Ovary (tissue), 9 donors: ENCODE data around the gene RGL3. TPM values are rescaled to one million over a fixed set of nuclear protein-coding genes. Genes with fewer than 3 reads are reported as not detected.
"Not testable (repeated sequence)": the region's sequence is repeated elsewhere in the genome, so short reads cannot be mapped to it uniquely, and the experiment has no call there.

Experiments
- DNase-seq, 5 donors: peaks; one replicate each; pipeline ENCODE4 v3.0.0-alpha.2; 2019 to 2020
- H3K27ac ChIP-seq, 2 donors: fragments of 200-600 bp; one replicate each; pipeline versions ENCODE4 v1.5.1 to v1.8.0; 2019 to 2022
- H3K27me3 ChIP-seq: fragments of 200-600 bp; one replicate; pipeline ENCODE4 v1.8.0; 2022
- H3K36me3 ChIP-seq: fragments of 200-600 bp; sonication (generic); one replicate; pipeline ENCODE4 v1.5.1; 2019
- H3K4me1 ChIP-seq: one replicate; pipeline ENCODE4 v1.8.1; 2013; ENCODE audit warnings: mild to moderate bottlenecking, moderate library complexity; ENCODE audit not compliant: insufficient read depth
- H3K4me3 ChIP-seq: fragments of 200-600 bp; sonication (generic); one replicate; pipeline ENCODE4 v1.5.1; 2017
- H3K9me3 ChIP-seq, 2 donors: fragments of 200-600 bp in 1 of 2; sonication (generic) in 1 of 2; one replicate each; pipeline versions ENCODE4 v1.5.1 to v1.8.1; 2013 to 2019; ENCODE audit warnings: mild to moderate bottlenecking in 1 of 2, moderate library complexity in 1 of 2
- EP300 ChIP-seq: sonication (generic); formaldehyde crosslinking; IDR thresholded peaks from one replicate; pipeline ENCODE4 v1.6.1; 2017; ENCODE audit warnings: antibody characterized with exemption
- POLR2A ChIP-seq: fragments of 450-650 bp; IDR thresholded peaks from one replicate; pipeline ENCODE4 v1.6.1; 2017; ENCODE audit warnings: antibody characterized with exemption, mild to moderate bottlenecking, moderate library complexity
- WGBS, 3 donors: extraction: QIAGEN DNeasy Blood & Tissue Kit in 1 of 3; methylation state at CpG; one replicate each; pipeline versions ENCODE4 v1.1.5 to v1.1.7; 2013 to 2017; 5-methylcytosine and 5-hydroxymethylcytosine counted together
- intact Hi-C, 4 donors: fragments of 100-400 bp; cut with DNase I; formaldehyde crosslinking; loops; one replicate each; pipeline versions ENCODE4 v1.11.0 to v1.15.1; 2022 to 2023
- polyA plus RNA-seq, 2 donors: library from polyadenylated mRNA; stranded (reverse); fragments of 200-250 nt in 1 of 2; fragments of 350-450 nt in 1 of 2; fragmentation: Illumina TruSeq in 1 of 2; extraction: RNeasy Lipid Tissue Mini Kit (QIAGEN cat#74804) in 1 of 2; gene quantifications; one replicate each; pipeline ENCODE4 v1.2.3, GENCODE V29; 2013 to 2014
- total RNA-seq, 7 donors: library from RNA; depleted of rRNA in 2 of 7; stranded (reverse); fragments of >200 nt in 2 of 7; fragmentation: NEBNext Ultra II Directional in 3 of 7; extraction: Animal tissue kit (Norgen Biotek cat#: 25700) in 3 of 7; gene quantifications; one replicate each; pipeline versions ENCODE4 v1.1.0 to v1.2.4, GENCODE V29; 2016 to 2023
- TF ChIP-seq, protein P1 (sequence below), 3 donors: fragments of 450-650 bp in 2 of 3; fragments of 200-600 bp in 1 of 3; IDR thresholded peaks; one replicate each; pipeline versions ENCODE4 v1.5.1 to v1.8.0; 2016 to 2022; ENCODE audit warnings: antibody characterized with exemption in 3 of 3, mild to moderate bottlenecking in 1 of 3
- donor health status: DM: no; HTN: no; CAD: no; lungs with moderate emphysema.
- donor health status: DM: no; HTN: no; CAD: no.
- donor health status: Bipolar disorder and iron deficiency.
- donor health status: DM: yes; HTN: yes; CAD: no.
- donor health status: DM: no; HTN: no; CAD: no.
- donor health status: DM: yes; HTN: yes; CAD: no.

The RGL3 gene
- total and polyA plus RNA-seq, 9 donors, result 2.2 to 28.0 (median 5.6) TPM

DNA sequence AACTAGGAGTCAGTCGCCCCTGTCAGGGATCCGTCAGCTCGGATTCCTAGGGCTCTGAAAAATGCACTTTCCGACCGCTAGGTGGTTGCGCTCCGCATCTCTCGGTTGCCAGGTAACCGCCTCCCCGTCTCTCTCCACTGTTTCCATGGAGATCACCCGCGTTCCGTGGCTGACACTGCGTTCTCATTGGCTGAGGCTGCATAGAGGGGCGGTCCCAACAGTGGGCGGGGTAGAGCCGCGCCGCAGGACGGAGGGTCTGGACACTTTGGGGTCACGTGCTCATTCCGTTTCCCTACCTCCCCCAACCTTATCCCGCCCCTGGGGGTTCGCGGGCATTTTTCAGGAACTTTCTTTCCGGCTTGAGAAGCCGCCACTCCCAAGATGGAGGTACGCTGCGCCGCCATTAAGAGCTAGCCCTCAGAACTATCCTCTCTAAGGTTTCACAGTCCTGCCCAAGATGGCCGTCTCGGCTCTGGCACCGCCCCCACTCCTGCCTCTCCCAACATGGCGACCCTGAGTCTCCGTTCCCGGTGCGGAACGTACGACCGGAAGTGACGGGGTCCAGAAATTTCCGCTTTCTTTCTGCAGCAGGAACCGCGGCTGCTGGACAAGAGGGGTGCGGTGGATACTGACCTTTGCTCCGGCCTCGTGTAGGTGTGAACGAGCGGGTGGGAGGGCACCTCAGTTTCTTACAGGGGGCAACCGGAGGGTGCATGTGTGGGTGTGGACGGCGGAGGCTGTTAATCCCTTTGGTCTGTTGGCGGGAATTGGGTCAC, 16.1 kb upstream of the RGL3 start, which contains the start of the genes ODAD3 and PRKCSH:
Gene ODAD3 (minus strand): TSS at position 65 of the 776 bp plus-strand sequence. CDS start 105 bp downstream, outside the sequence.
Gene PRKCSH (plus strand): TSS at position 579 of the 776 bp plus-strand sequence. CDS start 483 bp downstream, outside the sequence.
- peak; percentile 99 for DNase-seq
- Histone ChIP-seq H3K36me3 (no peaks in the 10 kb centered on the region), H3K27me3 (no peaks in the 10 kb centered on the region), H3K27ac (peak within 1 kb of the TSS in 1 of 2 donors; percentile 71), H3K4me3 (peak within 1 kb of the TSS; percentile 88), H3K9me3 (no peaks in the 10 kb centered on the region), H3K4me1 (peaks cover 12% of the 10 kb centered on the region)
- 0% methylated on average over 42 to 53 of the region's 53 CpGs for WGBS, 3 donors
- intact Hi-C loops, result no loop called here
- TF ChIP-seq EP300, result no peak
- TF ChIP-seq, protein P1, sequence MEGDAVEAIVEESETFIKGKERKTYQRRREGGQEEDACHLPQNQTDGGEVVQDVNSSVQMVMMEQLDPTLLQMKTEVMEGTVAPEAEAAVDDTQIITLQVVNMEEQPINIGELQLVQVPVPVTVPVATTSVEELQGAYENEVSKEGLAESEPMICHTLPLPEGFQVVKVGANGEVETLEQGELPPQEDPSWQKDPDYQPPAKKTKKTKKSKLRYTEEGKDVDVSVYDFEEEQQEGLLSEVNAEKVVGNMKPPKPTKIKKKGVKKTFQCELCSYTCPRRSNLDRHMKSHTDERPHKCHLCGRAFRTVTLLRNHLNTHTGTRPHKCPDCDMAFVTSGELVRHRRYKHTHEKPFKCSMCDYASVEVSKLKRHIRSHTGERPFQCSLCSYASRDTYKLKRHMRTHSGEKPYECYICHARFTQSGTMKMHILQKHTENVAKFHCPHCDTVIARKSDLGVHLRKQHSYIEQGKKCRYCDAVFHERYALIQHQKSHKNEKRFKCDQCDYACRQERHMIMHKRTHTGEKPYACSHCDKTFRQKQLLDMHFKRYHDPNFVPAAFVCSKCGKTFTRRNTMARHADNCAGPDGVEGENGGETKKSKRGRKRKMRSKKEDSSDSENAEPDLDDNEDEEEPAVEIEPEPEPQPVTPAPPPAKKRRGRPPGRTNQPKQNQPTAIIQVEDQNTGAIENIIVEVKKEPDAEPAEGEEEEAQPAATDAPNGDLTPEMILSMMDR (IDR thresholded peaks at IDR 0.05), result peak; percentile 87 to 98 (median 97)

DNA sequence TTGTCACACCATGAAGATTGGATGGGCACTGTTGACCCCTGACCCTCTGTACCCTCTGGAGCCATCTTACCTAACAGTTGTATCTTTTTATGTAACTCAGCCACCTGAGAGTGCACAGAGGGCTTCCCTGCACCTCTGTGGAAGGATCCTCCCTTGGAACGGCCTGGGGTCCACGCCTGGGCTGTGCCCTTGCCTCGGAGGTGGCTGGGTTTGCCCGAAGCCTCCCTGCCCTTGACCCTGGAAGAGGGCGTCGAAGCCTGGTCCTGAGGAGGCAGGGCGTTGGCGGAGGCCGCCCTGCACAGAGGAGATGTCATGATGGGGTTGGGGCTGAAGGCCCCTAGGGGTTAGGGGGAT, 15.6 kb upstream of the RGL3 start:
- WGBS, 3 donors, result 2 to 3% (median 3%) methylated on average over 9 of the region's 9 CpGs
- Histone ChIP-seq H3K4me1 (peaks cover 12% of the 10 kb centered on the region), H3K4me3 (peak overlapping the region; percentile 88), H3K27ac (peak overlapping the region in 1 of 2 donors; percentile 71), H3K36me3 (no peaks in the 10 kb centered on the region), H3K27me3 (no peaks in the 10 kb centered on the region), H3K9me3 (no peaks in the 10 kb centered on the region)
- intact Hi-C loops, result loop anchor here in 1 of 4 donors (5.0 kb wide), 1 partner anchor 52 kb away; the partner anchor contains the start of gene EPOR
- DNase-seq, result no peak
- peak; percentile 7 for TF ChIP-seq POLR2A
- TF ChIP-seq EP300, result no peak
- TF ChIP-seq, protein P1 (IDR thresholded peaks at IDR 0.05), result no peak

DNA sequence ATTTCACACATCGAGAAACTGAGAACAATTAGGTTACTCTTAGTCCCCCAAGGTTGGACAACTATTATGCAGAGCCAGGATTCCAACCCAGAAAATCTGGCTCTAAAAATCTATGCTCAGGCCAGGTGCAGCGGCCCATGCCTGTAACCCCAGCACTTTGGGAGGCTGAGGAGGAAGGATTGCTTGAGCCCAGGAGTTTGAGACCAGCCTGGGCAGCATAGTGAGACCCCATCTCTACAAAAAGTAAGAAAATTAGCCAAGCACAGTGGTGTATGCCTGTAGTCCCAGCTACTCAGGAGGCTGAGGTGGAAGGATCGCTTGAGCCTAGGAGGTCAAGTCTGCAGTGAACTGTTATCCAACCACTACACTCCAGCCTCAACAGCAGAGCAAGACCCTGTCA, 14.4 kb upstream of the RGL3 start:
- not testable (repeated sequence) for H3K27me3 ChIP-seq, H3K27ac ChIP-seq, H3K4me3 ChIP-seq, H3K36me3 ChIP-seq, H3K9me3 ChIP-seq, DNase-seq
- peaks cover 12% of the 10 kb centered on the region for H3K4me1 ChIP-seq
- 96 to 98% (median 97%) methylated on average over 3 of the region's 3 CpGs for WGBS, 3 donors
- intact Hi-C loops, result loop anchor here in 1 of 4 donors (5.0 kb wide), 1 partner anchor 51 kb away; the partner anchor contains the start of gene EPOR

DNA sequence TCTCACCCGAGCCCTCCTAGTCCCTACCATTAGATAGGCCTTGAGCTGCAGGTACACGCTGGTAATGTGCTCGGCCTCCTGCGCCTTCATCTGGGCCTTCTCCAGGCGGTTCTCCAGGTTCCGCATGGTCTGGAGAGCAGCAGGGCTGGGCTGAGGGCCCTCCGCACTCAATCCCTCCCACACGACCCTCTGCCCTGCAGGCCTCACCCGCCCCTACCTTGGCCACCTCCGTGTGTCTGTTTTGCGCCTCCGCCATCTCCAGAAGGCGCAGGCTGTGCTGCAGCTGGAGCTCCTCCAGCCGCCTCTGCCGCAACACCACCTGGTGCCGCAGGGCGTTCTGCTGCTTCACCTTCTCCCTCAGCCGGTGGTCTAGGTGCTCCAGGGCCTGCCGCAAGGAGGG, 7.5 kb upstream of the RGL3 start:
- H3K4me1 ChIP-seq, result peaks cover 10% of the 10 kb centered on the region
- no peaks in the 10 kb centered on the region for H3K9me3 ChIP-seq
- no peaks in the 10 kb centered on the region for H3K27me3 ChIP-seq
- no peak overlapping the region for H3K27ac ChIP-seq
- 89 to 91% (median 90%) methylated on average over 19 of the region's 19 CpGs for WGBS, 3 donors
- intact Hi-C loops, result no loop called here
- no peak overlapping the region for H3K4me3 ChIP-seq
- DNase-seq, result no peak
- H3K36me3 ChIP-seq, result no peaks in the 10 kb centered on the region
- no peak for TF ChIP-seq EP300
- TF ChIP-seq, protein P1 (IDR thresholded peaks at IDR 0.05), result no peak
- no peak for TF ChIP-seq POLR2A
